Psoas muscle (tissue), 8 donors: ENCODE data around the gene OR6J1. TPM values are rescaled to one million over a fixed set of nuclear protein-coding genes. Genes with fewer than 3 reads are reported as not detected.
"Not testable (repeated sequence)": the region's sequence is repeated elsewhere in the genome, so short reads cannot be mapped to it uniquely, and the experiment has no call there.

Experiments
- ATAC-seq, 4 donors: fragments of 200-7000 bp; cut with Tn5 transposase; one replicate each; pipeline ENCODE4 v1.9.1; 2020; ENCODE audit warnings: moderate library complexity in 3 of 4, mild to moderate bottlenecking in 2 of 4
- DNase-seq, 2 donors: peaks; one replicate each; pipeline ENCODE4 v3.0.0-alpha.2; 2020
- H3K27ac ChIP-seq: fragments of 200-600 bp; one replicate; pipeline ENCODE4 v1.8.0; 2022
- H3K27me3 ChIP-seq, 3 donors: fragments of 200-600 bp in 1 of 3; one replicate each; pipeline versions ENCODE4 v1.6.1 to v1.8.0; 2013 to 2022; ENCODE audit warnings: low read length in 2 of 3, mild to moderate bottlenecking in 2 of 3, moderate library complexity in 1 of 3; ENCODE audit not compliant: insufficient read depth in 3 of 3
- H3K36me3 ChIP-seq, 2 donors: fragments of 200-600 bp in 1 of 2; one replicate each; pipeline versions ENCODE4 v1.6.1 to v1.8.0; 2013 to 2022; ENCODE audit warnings: low read depth in 1 of 2, mild to moderate bottlenecking in 1 of 2, moderate library complexity in 1 of 2; ENCODE audit not compliant: insufficient read depth in 1 of 2
- H3K4me1 ChIP-seq: fragments of 200-600 bp; one replicate; pipeline ENCODE4 v1.8.0; 2022
- H3K4me3 ChIP-seq: fragments of 200-600 bp; one replicate; pipeline ENCODE4 v1.8.0; 2022; ENCODE audit warnings: mild to moderate bottlenecking
- H3K9me3 ChIP-seq: fragments of 200-600 bp; one replicate; pipeline ENCODE4 v1.8.0; 2022
- WGBS, 3 donors: extraction: QIAGEN DNeasy Blood & Tissue Kit; methylation state at CpG; one replicate each; pipeline versions ENCODE4 v1.1.6 to v1.1.7; 2013; 5-methylcytosine and 5-hydroxymethylcytosine counted together
- intact Hi-C, 2 donors: fragments of 100-400 bp; cut with DNase I; formaldehyde crosslinking; loops; one replicate each; pipeline versions ENCODE4 v1.11.0 to v1.14.2; 2022
- polyA plus RNA-seq, 3 donors: library from polyadenylated mRNA; stranded (reverse); fragments of 200-250 nt; gene quantifications; one replicate each; pipeline ENCODE4 v1.2.3, GENCODE V29; 2013
- total RNA-seq, 4 donors: library from RNA; stranded (reverse); fragmentation: NEBNext Ultra II Directional in 2 of 4; extraction: Animal tissue kit (Norgen Biotek cat#: 25700) in 2 of 4; gene quantifications; one replicate each; pipeline versions ENCODE4 v1.2.1 to v1.2.4, GENCODE V29; 2021 to 2023
- TF ChIP-seq, protein P1 (sequence below): fragments of 200-600 bp; IDR thresholded peaks from one replicate; pipeline ENCODE4 v1.8.0; 2022; ENCODE audit warnings: antibody characterized with exemption
- donor health status: healthy with polysubstance abuse.
- donor health status: DM: no; HTN: no; CAD: no; lungs with moderate emphysema.
- donor health status: Bipolar disorder and iron deficiency.
- donor health status: healthy.
- donor health status: DM: yes; HTN: yes; CAD: no.
- donor health status: DM: no; HTN: no; CAD: no.
- donor health status: DM: no; HTN: no; CAD: no.
- donor health status: DM: yes; HTN: yes; CAD: no.

The OR6J1 gene
- total and polyA plus RNA-seq, 7 donors = not detected

DNA sequence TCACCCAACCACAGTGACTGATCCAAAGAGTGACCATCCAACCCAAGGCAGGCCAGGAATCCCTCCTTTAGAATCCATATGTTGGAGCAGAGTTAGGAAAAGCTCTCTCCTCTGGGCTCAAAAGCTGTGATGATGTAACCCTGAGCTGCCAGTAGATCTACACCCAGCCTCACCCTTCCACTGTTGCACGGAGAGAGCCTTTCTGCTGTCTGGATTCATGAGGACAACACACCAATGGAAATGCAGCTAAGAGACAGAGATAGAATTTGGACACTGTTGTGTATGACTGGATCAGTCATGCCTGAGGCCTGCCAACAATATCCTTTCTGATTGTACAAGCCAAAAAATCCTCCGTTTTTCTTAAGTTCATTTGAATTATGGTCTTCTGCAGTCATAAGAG lies 4.4 kb upstream of the OR6J1 start:
- 34 to 57% (median 45%) methylated on average over 2 of the region's 2 CpGs for WGBS, 3 donors
- intact Hi-C loops = no loop called here
- ATAC-seq (no peak), DNase-seq (no peak)
- Histone ChIP-seq H3K27ac (no peak overlapping the region), H3K27me3 (no peaks in the 10 kb centered on the region), H3K36me3 (no peaks in the 10 kb centered on the region), H3K4me3 (no peak overlapping the region), H3K9me3 (no peaks in the 10 kb centered on the region), H3K4me1 (peaks cover 16% of the 10 kb centered on the region)
- TF ChIP-seq, protein P1, sequence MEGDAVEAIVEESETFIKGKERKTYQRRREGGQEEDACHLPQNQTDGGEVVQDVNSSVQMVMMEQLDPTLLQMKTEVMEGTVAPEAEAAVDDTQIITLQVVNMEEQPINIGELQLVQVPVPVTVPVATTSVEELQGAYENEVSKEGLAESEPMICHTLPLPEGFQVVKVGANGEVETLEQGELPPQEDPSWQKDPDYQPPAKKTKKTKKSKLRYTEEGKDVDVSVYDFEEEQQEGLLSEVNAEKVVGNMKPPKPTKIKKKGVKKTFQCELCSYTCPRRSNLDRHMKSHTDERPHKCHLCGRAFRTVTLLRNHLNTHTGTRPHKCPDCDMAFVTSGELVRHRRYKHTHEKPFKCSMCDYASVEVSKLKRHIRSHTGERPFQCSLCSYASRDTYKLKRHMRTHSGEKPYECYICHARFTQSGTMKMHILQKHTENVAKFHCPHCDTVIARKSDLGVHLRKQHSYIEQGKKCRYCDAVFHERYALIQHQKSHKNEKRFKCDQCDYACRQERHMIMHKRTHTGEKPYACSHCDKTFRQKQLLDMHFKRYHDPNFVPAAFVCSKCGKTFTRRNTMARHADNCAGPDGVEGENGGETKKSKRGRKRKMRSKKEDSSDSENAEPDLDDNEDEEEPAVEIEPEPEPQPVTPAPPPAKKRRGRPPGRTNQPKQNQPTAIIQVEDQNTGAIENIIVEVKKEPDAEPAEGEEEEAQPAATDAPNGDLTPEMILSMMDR = no peak

DNA sequence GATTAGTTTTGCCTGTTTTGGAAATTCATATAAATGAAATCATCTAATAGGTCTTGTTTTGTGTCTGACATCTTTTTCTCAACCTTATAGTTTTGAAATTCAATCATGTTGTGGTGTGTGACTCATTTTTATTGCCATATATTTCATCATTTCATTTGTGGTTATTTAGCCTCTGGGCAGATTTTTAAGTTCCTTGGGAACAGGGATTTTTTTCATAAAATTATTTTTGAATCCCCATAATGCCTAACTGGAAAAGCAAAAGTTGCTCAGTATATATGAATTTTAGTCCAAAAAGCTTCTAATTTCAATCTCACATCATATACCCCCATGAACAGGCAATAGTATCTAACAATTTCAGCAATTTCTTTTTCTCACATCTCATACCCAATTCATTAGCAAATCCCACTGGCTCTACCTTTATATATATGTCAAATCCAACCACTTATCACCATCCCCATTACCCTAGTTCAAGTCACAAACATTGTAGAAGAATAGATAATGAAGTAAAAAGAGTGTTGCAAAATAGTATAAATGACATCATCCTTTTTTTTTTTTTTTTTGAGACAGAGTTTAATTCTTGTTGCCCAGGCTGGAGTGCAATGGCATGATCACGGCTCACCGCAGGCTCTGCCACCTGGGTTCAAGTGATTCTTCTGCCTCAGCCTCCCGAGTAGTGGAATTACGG lies 2.6 kb upstream of the OR6J1 start:
- 85 to 92% (median 91%) methylated on average over 4 of the region's 4 CpGs for WGBS, 3 donors
- no peaks in the 10 kb centered on the region for H3K36me3 ChIP-seq
- intact Hi-C loops = no loop called here
- TF ChIP-seq, protein P1 = no peak
- DNase-seq (no peak), ATAC-seq (no peak)
- no peak overlapping the region for H3K27ac ChIP-seq
- peaks cover 14% of the 10 kb centered on the region for H3K4me1 ChIP-seq
- no peaks in the 10 kb centered on the region for H3K9me3 ChIP-seq
- no peak overlapping the region for H3K4me3 ChIP-seq
- H3K27me3 ChIP-seq = no peaks in the 10 kb centered on the region

DNA sequence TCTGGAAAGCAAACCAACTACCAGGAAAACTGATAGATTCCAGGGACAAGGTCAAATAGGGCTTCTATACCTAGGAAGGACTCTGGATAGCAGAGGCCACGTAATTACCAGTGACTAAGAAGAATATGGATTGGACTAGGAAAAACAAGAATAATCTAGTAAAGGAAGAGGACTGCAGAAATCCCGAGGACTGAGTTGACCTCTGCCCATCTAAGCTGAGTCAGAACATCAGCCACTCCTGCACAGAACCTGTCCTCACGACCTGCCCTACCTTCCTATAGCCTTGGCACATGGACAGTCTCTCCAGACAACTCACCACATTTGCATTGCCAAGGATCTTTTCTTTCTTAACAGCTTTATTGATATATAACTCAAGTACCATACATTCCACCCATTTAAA lies 2.3 kb downstream of the OR6J1 start:
- no peak for ATAC-seq
- 35 to 54% (median 46%) methylated on average over 3 of the region's 3 CpGs for WGBS, 3 donors
- Histone ChIP-seq H3K4me1 (no peaks in the 10 kb centered on the region), H3K27me3 (no peaks in the 10 kb centered on the region), H3K36me3 (no peaks in the 10 kb centered on the region), H3K27ac (no peak overlapping the region), H3K9me3 (no peaks in the 10 kb centered on the region), H3K4me3 (no peak overlapping the region)
- no peak for DNase-seq
- intact Hi-C loops = no loop called here
- TF ChIP-seq, protein P1 = no peak

DNA sequence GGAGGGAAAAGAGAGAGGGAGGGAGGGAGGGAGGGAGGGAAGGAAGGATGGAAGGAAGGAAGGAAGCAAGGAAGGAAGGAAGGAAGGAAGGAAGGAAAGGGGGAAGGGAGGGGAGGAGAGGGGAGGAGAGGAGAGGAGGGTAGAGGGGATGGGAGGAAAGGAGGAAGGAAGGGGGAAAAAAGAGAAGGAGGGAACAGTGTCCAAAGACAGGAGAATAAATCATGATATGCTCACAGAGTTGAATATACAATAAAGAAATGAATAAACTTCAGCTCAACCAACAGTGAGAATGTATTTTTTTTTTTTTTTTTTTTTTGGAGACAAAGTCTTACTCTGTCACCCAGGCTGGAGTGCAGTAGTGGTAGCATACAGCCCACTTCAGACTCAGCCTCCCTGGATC lies 4.0 kb downstream of the OR6J1 start:
- Histone ChIP-seq H3K9me3 (no peaks in the 10 kb centered on the region), H3K27ac (no peak overlapping the region), H3K4me3 (no peak overlapping the region), H3K36me3 (no peaks in the 10 kb centered on the region), H3K27me3 (no peaks in the 10 kb centered on the region), H3K4me1 (no peaks in the 10 kb centered on the region)
- intact Hi-C loops = no loop called here
- DNase-seq (no peak), ATAC-seq (no peak)
- TF ChIP-seq, protein P1 = no peak

DNA sequence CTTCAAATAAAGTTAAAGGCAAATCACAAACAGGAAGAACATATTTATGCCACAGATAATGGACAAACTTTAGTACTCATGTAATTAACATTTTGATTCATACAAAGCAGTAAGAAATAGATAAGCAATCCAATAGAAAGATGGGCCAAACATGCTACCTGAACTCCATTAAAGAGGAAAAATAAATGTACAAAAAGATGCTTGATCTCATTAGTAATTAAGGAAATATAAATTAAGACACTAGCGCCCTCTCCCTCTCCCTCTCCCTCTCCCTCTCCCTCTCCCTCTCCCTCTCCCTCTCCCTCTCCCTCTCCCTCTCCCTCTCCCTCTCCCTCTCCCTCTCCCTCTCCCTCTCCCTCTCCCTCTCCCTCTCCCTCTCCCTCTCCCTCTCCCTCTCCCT lies 8.2 kb downstream of the OR6J1 start:
- WGBS, 3 donors = 0 to 76% (median 29%) methylated on average over 1 of the region's 1 CpG
- intact Hi-C loops, DNase-seq, H3K9me3 ChIP-seq, H3K4me1 ChIP-seq, H3K27ac ChIP-seq, H3K36me3 ChIP-seq, H3K27me3 ChIP-seq, ATAC-seq, H3K4me3 ChIP-seq: not testable (repeated sequence)
